Activated T-helper 2 cell treated with anti-CD3 and anti-CD28 coated beads, Interferon-gamma antibody, Interleukin-2, Interleukin-4, amounts not matched to agents 10 μg/mL and 5 μg/mL and 100 μg/mL, durations not matched to agents 14 hours and 24 hours and 36 hours (primary cell): ENCODE results near the gene SLC27A6. TPM values are rescaled to one million over a fixed set of nuclear protein-coding genes. Genes with fewer than 3 reads are reported as not detected.

Source experiments
- DNase-seq: peaks from one replicate; pipeline ENCODE4 v3.0.0; 2021; ENCODE audit warnings: low spot score
- H3K27ac Mint-ChIP-seq: one replicate; pipeline ENCODE4 v1.8.0; 2021; ENCODE audit warnings: mixed read lengths
- H3K27me3 Mint-ChIP-seq: one replicate; pipeline ENCODE4 v1.8.0; 2021; ENCODE audit warnings: low read depth, mixed read lengths
- H3K36me3 Mint-ChIP-seq: one replicate; pipeline ENCODE4 v1.8.0; 2021; ENCODE audit warnings: low read depth, mixed read lengths
- H3K4me1 Mint-ChIP-seq: one replicate; pipeline ENCODE4 v1.8.0; 2021; ENCODE audit warnings: low read depth, mixed read lengths
- H3K4me3 Mint-ChIP-seq: one replicate; pipeline ENCODE4 v1.8.0; 2021; ENCODE audit warnings: low read depth, mild to moderate bottlenecking, moderate library complexity, mixed read lengths
- H3K9me3 Mint-ChIP-seq: one replicate; pipeline ENCODE4 v1.8.0; 2021; ENCODE audit warnings: mixed read lengths
- intact Hi-C: fragments of 100-400 bp; cut with micrococcal nuclease; formaldehyde crosslinking; loops from one replicate; pipeline ENCODE4 v1.15.1; 2023
- total RNA-seq: library from RNA; stranded (reverse); gene quantifications from 2 replicates; pipeline ENCODE4 v1.2.3, GENCODE V29; 2022

The SLC27A6 gene
- total RNA-seq, 1 donor from 2014 or later, result not detected

GRCh38 chr5:129078660-129079059, 113.4 kb downstream of the SLC27A6 start:
- H3K9me3 Mint-ChIP-seq, result no peaks in the 10 kb centered on the region

GRCh38 chr5:129079496-129079895, 114.2 kb downstream of the SLC27A6 start:
- Mint-ChIP-seq H3K27me3 (peaks cover 10% of the 10 kb centered on the region), H3K4me1 (no peaks in the 10 kb centered on the region), H3K9me3 (no peaks in the 10 kb centered on the region), H3K4me3 (no peak overlapping the region), H3K36me3 (no peaks in the 10 kb centered on the region), H3K27ac (no peak overlapping the region)
- no peak for DNase-seq
- intact Hi-C loops, result no loop called here

More at GRCh38 chr5:129078660-129079059, 113.4 kb downstream of the SLC27A6 start:
- H3K27ac Mint-ChIP-seq, result no peak overlapping the region
- intact Hi-C loops, result no loop called here
- no peaks in the 10 kb centered on the region for H3K36me3 Mint-ChIP-seq
- H3K4me3 Mint-ChIP-seq, result no peak overlapping the region
- no peaks in the 10 kb centered on the region for H3K4me1 Mint-ChIP-seq
- H3K27me3 Mint-ChIP-seq, result peaks cover 10% of the 10 kb centered on the region
- no peak for DNase-seq

DNA sequence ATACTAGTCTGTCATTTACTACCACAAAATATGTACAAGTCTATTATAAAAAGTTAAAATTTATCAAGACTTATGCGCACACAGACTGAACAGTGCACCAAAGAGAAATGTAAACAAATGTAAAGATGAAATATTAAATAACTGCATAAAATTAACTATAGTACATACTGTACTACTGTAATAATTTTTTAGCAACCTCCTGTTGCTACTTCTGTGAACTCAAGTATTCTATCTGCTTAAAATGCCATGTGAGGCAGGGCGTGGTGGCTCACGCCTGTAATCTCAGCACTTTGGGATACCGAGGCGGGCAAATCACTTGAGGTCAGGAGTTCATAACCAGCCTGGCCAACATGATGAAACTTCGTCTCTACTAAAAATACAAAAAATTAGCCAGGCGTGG, 115.5 kb downstream of the SLC27A6 start:
- H3K9me3 Mint-ChIP-seq, result no peaks in the 10 kb centered on the region
- no peaks in the 10 kb centered on the region for H3K4me1 Mint-ChIP-seq
- H3K4me3 Mint-ChIP-seq, result no peak overlapping the region
- no peak for DNase-seq
- peaks cover 15% of the 10 kb centered on the region for H3K27me3 Mint-ChIP-seq
- intact Hi-C loops, result no loop called here
- H3K36me3 Mint-ChIP-seq, result no peaks in the 10 kb centered on the region
- H3K27ac Mint-ChIP-seq, result no peak overlapping the region

DNA sequence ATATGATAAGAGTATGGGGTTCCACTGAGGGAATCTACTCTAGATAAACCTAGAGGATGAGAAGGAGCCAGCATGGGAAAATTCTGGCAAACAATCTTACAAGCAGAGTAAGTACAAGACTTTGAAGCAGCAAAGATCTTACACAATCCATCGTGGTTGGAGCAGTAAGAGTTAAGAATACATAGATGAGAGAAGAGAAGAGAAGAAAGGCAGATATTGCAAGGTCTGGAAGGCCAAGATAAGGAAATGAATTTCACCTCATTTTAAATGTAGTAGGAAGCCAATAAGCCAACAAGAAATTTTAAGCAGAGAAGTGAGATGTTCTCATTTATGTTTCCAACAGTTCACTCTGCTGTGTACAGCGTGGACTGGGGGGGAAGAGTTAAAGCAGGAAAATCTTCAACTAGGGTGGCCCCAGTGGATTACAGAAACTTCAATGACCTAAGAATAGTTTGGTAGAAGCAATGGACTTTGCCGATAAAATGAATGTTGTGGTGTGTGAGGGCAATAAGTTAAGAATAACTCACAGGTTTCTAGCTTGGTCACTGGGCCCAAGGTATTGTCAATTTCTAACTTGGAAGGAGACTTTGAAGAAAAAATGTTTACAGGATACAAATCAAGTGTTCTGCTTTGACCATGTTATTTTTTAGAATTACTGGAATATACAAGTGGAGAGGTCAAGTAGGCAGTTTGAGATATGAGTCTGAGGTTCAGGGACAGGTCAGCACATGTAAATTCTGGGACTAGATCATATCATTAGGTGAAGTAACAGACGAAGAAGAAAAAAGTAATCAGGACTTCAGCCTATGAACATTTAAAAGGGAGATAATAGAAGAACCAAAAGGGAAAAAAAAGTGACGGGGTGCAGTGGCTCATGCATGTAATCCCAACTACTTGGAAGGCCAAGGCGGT, 117.2 kb downstream of the SLC27A6 start:
- no peak overlapping the region for H3K4me3 Mint-ChIP-seq
- H3K36me3 Mint-ChIP-seq, result no peaks in the 10 kb centered on the region
- H3K9me3 Mint-ChIP-seq, result no peaks in the 10 kb centered on the region
- H3K27ac Mint-ChIP-seq, result no peak overlapping the region
- no peaks in the 10 kb centered on the region for H3K4me1 Mint-ChIP-seq
- peaks cover 26% of the 10 kb centered on the region for H3K27me3 Mint-ChIP-seq
- no peak for DNase-seq
- intact Hi-C loops, result no loop called here

Other genes starting within 250 kb of the SLC27A6 start
- 26.6 and 28.1 TPM in 2 replicates for gene ISOC1, start 129.3 kb downstream of the SLC27A6 start, total RNA-seq